HCT116 (cell line): ENCODE measurements around the gene PKD2L1.

Experiments used
- CEBPB ChIP-seq: IDR thresholded peaks from 2 replicates; pipeline ENCODE4 v1.6.1; 2012; ENCODE audit warnings: low read depth
- EGR1 ChIP-seq: IDR thresholded peaks from 2 replicates; pipeline ENCODE4 v1.6.1; 2012; ENCODE audit warnings: low read depth
- EZH2 ChIP-seq: fragments of 200-600 bp; sonication (generic); IDR thresholded peaks from 2 replicates; pipeline ENCODE4 v1.6.1; 2017; ENCODE audit warnings: antibody characterized with exemption, mixed run types
- JUND ChIP-seq: IDR thresholded peaks from 2 replicates; pipeline ENCODE4 v1.6.1; 2012
- POLR2A ChIP-seq: IDR thresholded peaks from 2 replicates; pipeline ENCODE4 v1.7.0; 2011; ENCODE audit warnings: borderline replicate concordance; ENCODE audit not compliant: insufficient read depth, insufficient read length; ENCODE audit errors: extremely low read depth
- POLR2AphosphoS5 ChIP-seq: IDR thresholded peaks from 2 replicates; pipeline ENCODE4 v1.6.1; 2011; ENCODE audit warnings: mild to moderate bottlenecking, low read depth, low read length, moderate library complexity
- SP1 ChIP-seq: IDR thresholded peaks from 2 replicates; pipeline ENCODE4 v1.6.1; 2012; ENCODE audit warnings: low read depth
- SRF ChIP-seq: IDR thresholded peaks from 2 replicates; pipeline ENCODE4 v1.6.1; 2012; ENCODE audit warnings: low read depth
- TCF7L2 ChIP-seq: IDR thresholded peaks from 2 replicates; pipeline ENCODE4 v1.7.0; 2011; ENCODE audit warnings: borderline replicate concordance, inconsistent platforms; ENCODE audit not compliant: insufficient read depth, insufficient read length; ENCODE audit errors: extremely low read depth
- YY1 ChIP-seq: IDR thresholded peaks from 2 replicates; pipeline ENCODE4 v1.6.1; 2011; ENCODE audit warnings: low read length, low read depth, moderate library complexity, mild to moderate bottlenecking; ENCODE audit not compliant: insufficient replicate concordance; ENCODE audit errors: extremely low read depth
- TF ChIP-seq, protein P1 (sequence below), 3 experiments: fragments of 200-600 bp in 1 of 3; sonication (generic) in 1 of 3; IDR thresholded peaks in 2 of 3; conservative IDR thresholded peaks in 1 of 3; 2 replicates each; pipeline ENCODE4 v1.5.1; 2012 to 2017; ENCODE audit warnings: low read depth in 2 of 3, low read length in 2 of 3, antibody characterized with exemption in 1 of 3, borderline replicate concordance in 1 of 3, control low read depth in 1 of 3, mild to moderate bottlenecking in 1 of 3, mixed read lengths in 1 of 3, mixed run types in 1 of 3, moderate library complexity in 1 of 3; ENCODE audit not compliant: insufficient read depth in 1 of 3
- TF ChIP-seq, protein P2 (sequence below): IDR thresholded peaks from 2 replicates; pipeline ENCODE4 v1.6.1; 2012; ENCODE audit warnings: low read depth

DNA sequence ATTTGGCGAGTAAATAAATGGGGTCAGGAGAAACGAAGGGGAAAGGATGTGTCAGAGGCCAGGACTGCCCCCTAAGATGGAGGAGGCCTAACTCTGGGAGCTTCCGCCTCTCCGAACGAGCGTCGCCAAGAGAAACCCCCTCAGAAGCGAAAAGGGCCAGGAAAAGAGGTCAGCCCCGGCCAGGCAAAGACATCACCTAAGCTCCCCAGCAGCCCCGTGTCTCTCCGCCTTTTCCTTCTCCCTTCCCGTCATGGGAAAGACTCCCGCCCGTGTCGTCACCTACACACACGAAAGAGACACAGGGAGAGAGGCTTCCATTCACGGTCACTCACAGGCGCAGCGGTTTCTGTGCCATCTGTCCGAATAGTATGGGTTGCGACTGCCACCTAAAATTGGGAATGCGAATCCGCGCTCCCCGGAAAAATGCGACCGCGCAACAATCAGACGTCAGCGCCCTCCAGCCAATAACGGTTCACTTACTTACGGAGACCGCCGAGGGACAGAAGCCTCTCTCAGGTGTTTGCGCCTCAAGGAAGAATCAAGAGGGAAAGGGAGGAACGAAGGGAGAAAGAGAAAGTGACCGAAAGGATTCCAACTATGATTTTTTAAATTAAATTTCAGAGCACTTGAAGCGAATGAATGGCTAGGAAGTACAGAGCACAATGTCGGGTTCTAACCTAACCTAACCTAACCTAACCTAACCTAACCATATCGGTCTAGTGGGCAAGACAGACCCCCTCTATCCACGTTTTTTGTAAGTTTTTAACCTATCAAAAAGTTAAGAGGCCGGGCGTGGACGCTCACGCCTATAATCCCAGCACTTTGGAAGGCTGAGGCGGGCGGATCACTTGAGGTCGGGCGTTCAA is 62.6 kb downstream of the PKD2L1 start, which contains the start of gene CWF19L1:
- TF ChIP-seq POLR2AphosphoS5: peak; percentile 90
- TF ChIP-seq, protein P1, sequence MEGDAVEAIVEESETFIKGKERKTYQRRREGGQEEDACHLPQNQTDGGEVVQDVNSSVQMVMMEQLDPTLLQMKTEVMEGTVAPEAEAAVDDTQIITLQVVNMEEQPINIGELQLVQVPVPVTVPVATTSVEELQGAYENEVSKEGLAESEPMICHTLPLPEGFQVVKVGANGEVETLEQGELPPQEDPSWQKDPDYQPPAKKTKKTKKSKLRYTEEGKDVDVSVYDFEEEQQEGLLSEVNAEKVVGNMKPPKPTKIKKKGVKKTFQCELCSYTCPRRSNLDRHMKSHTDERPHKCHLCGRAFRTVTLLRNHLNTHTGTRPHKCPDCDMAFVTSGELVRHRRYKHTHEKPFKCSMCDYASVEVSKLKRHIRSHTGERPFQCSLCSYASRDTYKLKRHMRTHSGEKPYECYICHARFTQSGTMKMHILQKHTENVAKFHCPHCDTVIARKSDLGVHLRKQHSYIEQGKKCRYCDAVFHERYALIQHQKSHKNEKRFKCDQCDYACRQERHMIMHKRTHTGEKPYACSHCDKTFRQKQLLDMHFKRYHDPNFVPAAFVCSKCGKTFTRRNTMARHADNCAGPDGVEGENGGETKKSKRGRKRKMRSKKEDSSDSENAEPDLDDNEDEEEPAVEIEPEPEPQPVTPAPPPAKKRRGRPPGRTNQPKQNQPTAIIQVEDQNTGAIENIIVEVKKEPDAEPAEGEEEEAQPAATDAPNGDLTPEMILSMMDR (IDR thresholded peaks at IDR 0.05 in 2 of 3, conservative IDR thresholded peaks at IDR 0.05 in 1 of 3; ENCODE audit: borderline replicate concordance in 1 of 3, insufficient read depth in 1 of 3, low read depth in 2 of 3, low read length in 2 of 3): no peak
- no peak for TF ChIP-seq EZH2
- peak; percentile 69 for TF ChIP-seq YY1
- TF ChIP-seq, protein P2, sequence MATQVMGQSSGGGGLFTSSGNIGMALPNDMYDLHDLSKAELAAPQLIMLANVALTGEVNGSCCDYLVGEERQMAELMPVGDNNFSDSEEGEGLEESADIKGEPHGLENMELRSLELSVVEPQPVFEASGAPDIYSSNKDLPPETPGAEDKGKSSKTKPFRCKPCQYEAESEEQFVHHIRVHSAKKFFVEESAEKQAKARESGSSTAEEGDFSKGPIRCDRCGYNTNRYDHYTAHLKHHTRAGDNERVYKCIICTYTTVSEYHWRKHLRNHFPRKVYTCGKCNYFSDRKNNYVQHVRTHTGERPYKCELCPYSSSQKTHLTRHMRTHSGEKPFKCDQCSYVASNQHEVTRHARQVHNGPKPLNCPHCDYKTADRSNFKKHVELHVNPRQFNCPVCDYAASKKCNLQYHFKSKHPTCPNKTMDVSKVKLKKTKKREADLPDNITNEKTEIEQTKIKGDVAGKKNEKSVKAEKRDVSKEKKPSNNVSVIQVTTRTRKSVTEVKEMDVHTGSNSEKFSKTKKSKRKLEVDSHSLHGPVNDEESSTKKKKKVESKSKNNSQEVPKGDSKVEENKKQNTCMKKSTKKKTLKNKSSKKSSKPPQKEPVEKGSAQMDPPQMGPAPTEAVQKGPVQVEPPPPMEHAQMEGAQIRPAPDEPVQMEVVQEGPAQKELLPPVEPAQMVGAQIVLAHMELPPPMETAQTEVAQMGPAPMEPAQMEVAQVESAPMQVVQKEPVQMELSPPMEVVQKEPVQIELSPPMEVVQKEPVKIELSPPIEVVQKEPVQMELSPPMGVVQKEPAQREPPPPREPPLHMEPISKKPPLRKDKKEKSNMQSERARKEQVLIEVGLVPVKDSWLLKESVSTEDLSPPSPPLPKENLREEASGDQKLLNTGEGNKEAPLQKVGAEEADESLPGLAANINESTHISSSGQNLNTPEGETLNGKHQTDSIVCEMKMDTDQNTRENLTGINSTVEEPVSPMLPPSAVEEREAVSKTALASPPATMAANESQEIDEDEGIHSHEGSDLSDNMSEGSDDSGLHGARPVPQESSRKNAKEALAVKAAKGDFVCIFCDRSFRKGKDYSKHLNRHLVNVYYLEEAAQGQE: no peak
- TF ChIP-seq TCF7L2: no peak
- TF ChIP-seq JUND: no peak
- peak; percentile 98 for TF ChIP-seq SP1
- TF ChIP-seq SRF: peak; percentile 97
- no peak for TF ChIP-seq EGR1
- TF ChIP-seq CEBPB: no peak
- TF ChIP-seq POLR2A: peak; percentile 61
